Measurements from ENCODE around the gene PVRIG.
"Not testable (repeated sequence)": the region's sequence is repeated elsewhere in the genome, so short reads cannot be mapped to it uniquely, and the experiment has no call there.

Gene PVRIG

GRCh38 chr7:100177045-100178001 lies 42.4 kb upstream of the PVRIG start, which contains the start of the genes GPC2 and STAG3:
Gene GPC2 (minus strand): TSS chr7:100177381. CDS start chr7:100177199, 182 bp downstream.
Gene STAG3 (plus strand): TSS chr7:100177918. CDS start chr7:100180557, 2,639 bp downstream.
- peak; percentile 94 for DNase-seq (ENCODE audit: low read depth, low spot score)
- Histone ChIP-seq H3K4me3 (ENCODE audit: low read length) (peak within 1 kb of the TSS; percentile 74), H3K27me3 (ENCODE audit: control insufficient read depth, insufficient read depth, low read length) (no peaks in the 10 kb centered on the region), H3K4me1 (ENCODE audit: control insufficient read depth, insufficient read depth, low read length) (peaks cover 2% of the 10 kb centered on the region), H3K36me3 (ENCODE audit: control insufficient read depth, insufficient read depth, low read length) (peaks cover 5% of the 10 kb centered on the region), H3K9me3 (ENCODE audit: control insufficient read depth, insufficient read depth, low read length) (no peaks in the 10 kb centered on the region), H3K27ac (ENCODE audit: low read length) (no peak within 1 kb of the TSS)
- WGBS (ENCODE audit: insufficient coverage, insufficient read length), result no CpG with 5 or more reads among the region's 78 CpGs

GRCh38 chr7:100180084-100180483 lies 39.7 kb upstream of the PVRIG start:
- not testable (repeated sequence) for H3K27me3 ChIP-seq (ENCODE audit: control insufficient read depth, insufficient read depth, low read length); H3K27ac ChIP-seq (ENCODE audit: low read length); H3K36me3 ChIP-seq (ENCODE audit: control insufficient read depth, insufficient read depth, low read length); H3K9me3 ChIP-seq (ENCODE audit: control insufficient read depth, insufficient read depth, low read length); H3K4me3 ChIP-seq (ENCODE audit: low read length); H3K4me1 ChIP-seq (ENCODE audit: control insufficient read depth, insufficient read depth, low read length); DNase-seq (ENCODE audit: low read depth, low spot score)
- WGBS (ENCODE audit: insufficient coverage, insufficient read length), result no CpG with 5 or more reads among the region's 3 CpGs

- not testable (repeated sequence) for H3K9me3 ChIP-seq (ENCODE audit: control insufficient read depth, insufficient read depth, low read length); H3K4me3 ChIP-seq (ENCODE audit: low read length); H3K36me3 ChIP-seq (ENCODE audit: control insufficient read depth, insufficient read depth, low read length); DNase-seq (ENCODE audit: low read depth, low spot score); H3K27ac ChIP-seq (ENCODE audit: low read length); H3K27me3 ChIP-seq (ENCODE audit: control insufficient read depth, insufficient read depth, low read length); H3K4me1 ChIP-seq (ENCODE audit: control insufficient read depth, insufficient read depth, low read length)
- no CpG with 5 or more reads among the region's 6 CpGs for WGBS (ENCODE audit: insufficient coverage, insufficient read length)
Measured at GRCh38 chr7:100182616-100183015, 37.1 kb upstream of the PVRIG start.

GRCh38 chr7:100183090-100183489 lies 36.7 kb upstream of the PVRIG start:
- not testable (repeated sequence) for H3K36me3 ChIP-seq (ENCODE audit: control insufficient read depth, insufficient read depth, low read length); H3K4me3 ChIP-seq (ENCODE audit: low read length); H3K27ac ChIP-seq (ENCODE audit: low read length); H3K4me1 ChIP-seq (ENCODE audit: control insufficient read depth, insufficient read depth, low read length); H3K9me3 ChIP-seq (ENCODE audit: control insufficient read depth, insufficient read depth, low read length); H3K27me3 ChIP-seq (ENCODE audit: control insufficient read depth, insufficient read depth, low read length); DNase-seq (ENCODE audit: low read depth, low spot score)
- no CpG with 5 or more reads among the region's 6 CpGs for WGBS (ENCODE audit: insufficient coverage, insufficient read length)

GRCh38 chr7:100185726-100186125 lies 34.0 kb upstream of the PVRIG start:
- WGBS (ENCODE audit: insufficient coverage, insufficient read length), result no CpG with 5 or more reads among the region's 2 CpGs
- no peaks in the 10 kb centered on the region for H3K27me3 ChIP-seq (ENCODE audit: control insufficient read depth, insufficient read depth, low read length)
- DNase-seq (ENCODE audit: low read depth, low spot score), result no peak
- no peak overlapping the region for H3K4me3 ChIP-seq (ENCODE audit: low read length)
- no peaks in the 10 kb centered on the region for H3K4me1 ChIP-seq (ENCODE audit: control insufficient read depth, insufficient read depth, low read length)
- H3K27ac ChIP-seq (ENCODE audit: low read length), result no peak overlapping the region
- H3K9me3 ChIP-seq (ENCODE audit: control insufficient read depth, insufficient read depth, low read length), result no peaks in the 10 kb centered on the region
- H3K36me3 ChIP-seq (ENCODE audit: control insufficient read depth, insufficient read depth, low read length), result no peaks in the 10 kb centered on the region

- Histone ChIP-seq H3K36me3 (ENCODE audit: control insufficient read depth, insufficient read depth, low read length) (no peaks in the 10 kb centered on the region), H3K9me3 (ENCODE audit: control insufficient read depth, insufficient read depth, low read length) (no peaks in the 10 kb centered on the region), H3K4me3 (ENCODE audit: low read length) (no peak overlapping the region), H3K4me1 (ENCODE audit: control insufficient read depth, insufficient read depth, low read length) (no peaks in the 10 kb centered on the region), H3K27me3 (ENCODE audit: control insufficient read depth, insufficient read depth, low read length) (no peaks in the 10 kb centered on the region), H3K27ac (ENCODE audit: low read length) (no peak overlapping the region)
- DNase-seq (ENCODE audit: low read depth, low spot score), result no peak
- no CpG with 5 or more reads among the region's 3 CpGs for WGBS (ENCODE audit: insufficient coverage, insufficient read length)
Measured at GRCh38 chr7:100189061-100189460, 30.7 kb upstream of the PVRIG start.

GRCh38 chr7:100190048-100190711 lies 29.6 kb upstream of the PVRIG start:
- DNase-seq (ENCODE audit: low read depth, low spot score), result no peak
- H3K27ac ChIP-seq (ENCODE audit: low read length), result no peak overlapping the region
- H3K9me3 ChIP-seq (ENCODE audit: control insufficient read depth, insufficient read depth, low read length), result no peaks in the 10 kb centered on the region
- no peaks in the 10 kb centered on the region for H3K4me1 ChIP-seq (ENCODE audit: control insufficient read depth, insufficient read depth, low read length)
- H3K27me3 ChIP-seq (ENCODE audit: control insufficient read depth, insufficient read depth, low read length), result no peaks in the 10 kb centered on the region
- no peaks in the 10 kb centered on the region for H3K36me3 ChIP-seq (ENCODE audit: control insufficient read depth, insufficient read depth, low read length)
- no peak overlapping the region for H3K4me3 ChIP-seq (ENCODE audit: low read length)
- WGBS (ENCODE audit: insufficient coverage, insufficient read length), result no CpG with 5 or more reads among the region's 4 CpGs

- Histone ChIP-seq H3K4me1 (ENCODE audit: control insufficient read depth, insufficient read depth, low read length) (no peaks in the 10 kb centered on the region), H3K36me3 (ENCODE audit: control insufficient read depth, insufficient read depth, low read length) (no peaks in the 10 kb centered on the region), H3K27ac (ENCODE audit: low read length) (no peak overlapping the region), H3K27me3 (ENCODE audit: control insufficient read depth, insufficient read depth, low read length) (no peaks in the 10 kb centered on the region), H3K4me3 (ENCODE audit: low read length) (no peak overlapping the region), H3K9me3 (ENCODE audit: control insufficient read depth, insufficient read depth, low read length) (no peaks in the 10 kb centered on the region)
- no peak for DNase-seq (ENCODE audit: low read depth, low spot score)
- WGBS (ENCODE audit: insufficient coverage, insufficient read length), result no CpG with 5 or more reads among the region's 2 CpGs
Measured at GRCh38 chr7:100191775-100192174, 28.0 kb upstream of the PVRIG start.

GRCh38 chr7:100192281-100192862 lies 27.4 kb upstream of the PVRIG start:
- not testable (repeated sequence) for H3K4me1 ChIP-seq (ENCODE audit: control insufficient read depth, insufficient read depth, low read length); H3K27ac ChIP-seq (ENCODE audit: low read length); H3K4me3 ChIP-seq (ENCODE audit: low read length); DNase-seq (ENCODE audit: low read depth, low spot score); H3K36me3 ChIP-seq (ENCODE audit: control insufficient read depth, insufficient read depth, low read length); H3K9me3 ChIP-seq (ENCODE audit: control insufficient read depth, insufficient read depth, low read length); H3K27me3 ChIP-seq (ENCODE audit: control insufficient read depth, insufficient read depth, low read length)
- no CpG with 5 or more reads among the region's 6 CpGs for WGBS (ENCODE audit: insufficient coverage, insufficient read length)

GRCh38 chr7:100192969-100193368 lies 26.8 kb upstream of the PVRIG start:
- no peaks in the 10 kb centered on the region for H3K36me3 ChIP-seq (ENCODE audit: control insufficient read depth, insufficient read depth, low read length)
- H3K4me3 ChIP-seq (ENCODE audit: low read length), result no peak overlapping the region
- no peak overlapping the region for H3K27ac ChIP-seq (ENCODE audit: low read length)
- no CpG with 5 or more reads among the region's 3 CpGs for WGBS (ENCODE audit: insufficient coverage, insufficient read length)
- no peak for DNase-seq (ENCODE audit: low read depth, low spot score)
- no peaks in the 10 kb centered on the region for H3K4me1 ChIP-seq (ENCODE audit: control insufficient read depth, insufficient read depth, low read length)
- no peaks in the 10 kb centered on the region for H3K9me3 ChIP-seq (ENCODE audit: control insufficient read depth, insufficient read depth, low read length)
- no peaks in the 10 kb centered on the region for H3K27me3 ChIP-seq (ENCODE audit: control insufficient read depth, insufficient read depth, low read length)

Data from iPS DF 6.9 (cell line).